H9 (cell line): ENCODE data around the gene NFASC. TPM values are rescaled to one million over a fixed set of nuclear protein-coding genes. Genes with fewer than 3 reads are reported as not detected.

Experiments
- DNase-seq: peaks from one replicate; pipeline ENCODE4 v3.0.0-alpha.2; 2017
- H2AFZ ChIP-seq: one replicate; pipeline ENCODE4 v1.6.1; 2013; ENCODE audit warnings: mild to moderate bottlenecking, low read length, control low read depth, moderate library complexity
- H2AK5ac ChIP-seq: 2 replicates; pipeline ENCODE4 v1.6.1; 2013; ENCODE audit warnings: low read length, control low read depth, mixed read lengths; ENCODE audit not compliant: insufficient read length
- H2BK120ac ChIP-seq: one replicate; pipeline ENCODE4 v1.6.1; 2013; ENCODE audit warnings: low read depth, mild to moderate bottlenecking, low read length, control low read depth, inconsistent platforms; ENCODE audit not compliant: poor library complexity, severe bottlenecking
- H2BK12ac ChIP-seq: 2 replicates; pipeline ENCODE4 v1.6.1; 2013; ENCODE audit warnings: low read length, control low read depth, mixed read lengths, low read depth; ENCODE audit not compliant: insufficient read length
- H2BK15ac ChIP-seq: 2 replicates; pipeline ENCODE4 v1.6.1; 2013; ENCODE audit warnings: low read depth, low read length, control low read depth
- H2BK20ac ChIP-seq: one replicate; pipeline ENCODE4 v1.6.1; 2013; ENCODE audit warnings: low read depth, mild to moderate bottlenecking, low read length, control low read depth, inconsistent platforms; ENCODE audit not compliant: poor library complexity, severe bottlenecking
- H2BK5ac ChIP-seq: 2 replicates; pipeline ENCODE4 v1.6.1; 2013; ENCODE audit warnings: low read length, control low read depth, mixed read lengths; ENCODE audit not compliant: insufficient read length
- H3K14ac ChIP-seq: 2 replicates; pipeline ENCODE4 v1.6.1; 2013; ENCODE audit warnings: low read length, control low read depth; ENCODE audit not compliant: insufficient read depth
- H3K18ac ChIP-seq: 2 replicates; pipeline ENCODE4 v1.6.1; 2013; ENCODE audit warnings: low read depth, mild to moderate bottlenecking, mixed read lengths, low read length, control low read depth; ENCODE audit not compliant: insufficient read length
- H3K23ac ChIP-seq: 2 replicates; pipeline ENCODE4 v1.6.1; 2013; ENCODE audit warnings: low read length, control low read depth, mixed read lengths, low read depth; ENCODE audit not compliant: insufficient read length
- H3K23me2 ChIP-seq: 2 replicates; pipeline ENCODE4 v1.6.1; 2013; ENCODE audit warnings: low read depth, mild to moderate bottlenecking, mixed read lengths, low read length, control low read depth; ENCODE audit not compliant: insufficient read length, poor library complexity, severe bottlenecking
- H3K27ac ChIP-seq: 2 replicates; pipeline ENCODE4 v1.5.1; 2013; ENCODE audit warnings: low read length, control low read depth, mixed read lengths, low read depth; ENCODE audit not compliant: insufficient read length
- H3K27me3 ChIP-seq: 2 replicates; pipeline ENCODE4 v1.6.1; 2013; ENCODE audit warnings: low read length, control low read depth, inconsistent platforms; ENCODE audit not compliant: insufficient read depth
- H3K4ac ChIP-seq: 2 replicates; pipeline ENCODE4 v1.6.1; 2013; ENCODE audit warnings: low read depth, mild to moderate bottlenecking, control low read depth, inconsistent platforms, low read length, moderate library complexity
- H3K4me1 ChIP-seq: 2 replicates; pipeline ENCODE4 v1.6.1; 2013; ENCODE audit warnings: low read length, control low read depth, inconsistent platforms; ENCODE audit not compliant: insufficient read depth
- H3K4me2 ChIP-seq: 2 replicates; pipeline ENCODE4 v1.6.1; 2013; ENCODE audit warnings: low read length, control low read depth, mixed read lengths; ENCODE audit not compliant: insufficient read length, insufficient read depth
- H3K56ac ChIP-seq: 2 replicates; pipeline ENCODE4 v1.6.1; 2013; ENCODE audit warnings: low read depth, mild to moderate bottlenecking, mixed read lengths, low read length, control low read depth; ENCODE audit not compliant: insufficient read length
- H3K79me1 ChIP-seq: 2 replicates; pipeline ENCODE4 v1.6.1; 2013; ENCODE audit warnings: low read depth, mild to moderate bottlenecking, moderate library complexity, low read length, control low read depth, inconsistent platforms; ENCODE audit not compliant: insufficient read depth, poor library complexity, severe bottlenecking
- H3K79me2 ChIP-seq: 2 replicates; pipeline ENCODE4 v1.6.1; 2013; ENCODE audit warnings: low read length, control low read depth, inconsistent platforms; ENCODE audit not compliant: insufficient read depth
- H3K9ac ChIP-seq: 2 replicates; pipeline ENCODE4 v1.6.1; 2013; ENCODE audit warnings: low read length, control low read depth, mixed read lengths; ENCODE audit not compliant: insufficient read length; ENCODE audit errors: extremely low read depth
- H3K9me3 ChIP-seq: one replicate; pipeline ENCODE4 v1.6.1; 2013; ENCODE audit warnings: low read depth, low read length, inconsistent platforms; ENCODE audit not compliant: control insufficient read depth
- H3T11ph ChIP-seq: one replicate; pipeline ENCODE4 v1.6.1; 2013; ENCODE audit warnings: mild to moderate bottlenecking, low read length, control low read depth, inconsistent platforms
- H4K20me1 ChIP-seq: one replicate; pipeline ENCODE4 v1.6.1; 2013; ENCODE audit not compliant: control insufficient read depth, insufficient read length, insufficient read depth
- H4K5ac ChIP-seq: 2 replicates; pipeline ENCODE4 v1.6.1; 2013; ENCODE audit warnings: low read depth, mild to moderate bottlenecking, mixed read lengths, low read length, control low read depth; ENCODE audit not compliant: insufficient read length
- H4K8ac ChIP-seq: replicated peaks from 2 replicates; pipeline ENCODE4 v1.6.1; 2013; ENCODE audit warnings: low read length, control low read depth, mixed read lengths, low read depth; ENCODE audit not compliant: insufficient read length
- H4K91ac ChIP-seq: 2 replicates; pipeline ENCODE4 v1.6.1; 2013; ENCODE audit warnings: low read depth, mild to moderate bottlenecking, moderate library complexity, mixed read lengths, low read length, control low read depth; ENCODE audit not compliant: insufficient read length
- H3K27ac Mint-ChIP-seq, 3 experiments: 2 replicates in 2 of 3; 3 replicates in 1 of 3; pipeline ENCODE4 v1.8.0; 2020 to 2021; ENCODE audit warnings: mixed read lengths in 3 of 3, mild to moderate bottlenecking in 1 of 3, moderate library complexity in 1 of 3
- H3K27me3 Mint-ChIP-seq: 2 replicates; pipeline ENCODE4 v1.8.0; 2021; ENCODE audit warnings: low read depth, mild to moderate bottlenecking, moderate library complexity, mixed read lengths
- H3K36me3 Mint-ChIP-seq, 3 experiments: 2 replicates in 2 of 3; 3 replicates in 1 of 3; pipeline ENCODE4 v1.8.0; 2020 to 2021; ENCODE audit warnings: low read depth in 3 of 3, mixed read lengths in 3 of 3; ENCODE audit not compliant: insufficient read depth in 1 of 3
- H3K4me1 Mint-ChIP-seq, 2 experiments: 2 replicates each; pipeline ENCODE4 v1.8.0; 2020; ENCODE audit warnings: mixed read lengths in 2 of 2
- H3K4me3 Mint-ChIP-seq, 2 experiments: 2 replicates in 1 of 2; 3 replicates in 1 of 2; pipeline ENCODE4 v1.8.0; 2020 to 2021; ENCODE audit warnings: mild to moderate bottlenecking in 2 of 2, mixed read lengths in 2 of 2, moderate library complexity in 1 of 2
- H3K9me3 Mint-ChIP-seq, 2 experiments: 2 replicates in 1 of 2; 3 replicates in 1 of 2; pipeline ENCODE4 v1.8.0; 2020; ENCODE audit warnings: mild to moderate bottlenecking in 2 of 2, mixed read lengths in 2 of 2, moderate library complexity in 1 of 2
- CTCF ChIP-seq: fragments of 200-600 bp; sonication (generic); conservative IDR thresholded peaks from 3 replicates; pipeline ENCODE4 v1.8.0; 2021; ENCODE audit warnings: antibody characterized with exemption, mild to moderate bottlenecking
- WGBS: extraction: QIAGEN DNeasy Blood & Tissue Kit; methylation state at CpG from one replicate; pipeline ENCODE4 v1.1.7; 2013; ENCODE audit warnings: missing lambda C conversion rate, low lambda C conversion rate, mixed read lengths; ENCODE audit not compliant: insufficient read length; ENCODE audit errors: extremely low coverage; 5-methylcytosine and 5-hydroxymethylcytosine counted together
- total RNA-seq: library from RNA; stranded (reverse); gene quantifications from 2 replicates; pipeline ENCODE4 v1.2.1, GENCODE V29; 2021

Gene NFASC
- total RNA-seq, 1 experiment from 2014 or later = 5.0 TPM

GRCh38 chr1:204909109-204909508 is 38.4 kb downstream of the NFASC start:
- Histone ChIP-seq H3K27ac (no peak overlapping the region), H3K23ac (no peak overlapping the region), H4K91ac (no peak overlapping the region), H3K9me3 (no peaks in the 10 kb centered on the region), H3K56ac (no peak overlapping the region), H2BK5ac (no peak overlapping the region), H3K9ac (no peak overlapping the region), H4K5ac (no peak overlapping the region), H3K23me2 (no peaks in the 10 kb centered on the region), H3T11ph (no peak overlapping the region), H4K8ac (no peak overlapping the region), H3K18ac (no peak overlapping the region), H3K14ac (no peak overlapping the region), H3K27me3 (no peaks in the 10 kb centered on the region), H2BK15ac (no peak overlapping the region), H2AFZ (no peak overlapping the region), H3K4ac (no peak overlapping the region), H2BK12ac (no peak overlapping the region), H3K79me2 (no peaks in the 10 kb centered on the region), H4K20me1 (no peaks in the 10 kb centered on the region), H2AK5ac (no peak overlapping the region), H3K4me2 (no peak overlapping the region), H2BK20ac (no peak overlapping the region), H2BK120ac (no peak overlapping the region), H3K79me1 (no peaks in the 10 kb centered on the region), H3K4me1 (no peaks in the 10 kb centered on the region)
- Mint-ChIP-seq H3K27ac (no peak overlapping the region), H3K36me3 (no peaks in the 10 kb centered on the region), H3K27me3 (no peaks in the 10 kb centered on the region; the same call in 1 of the 2 replicates), H3K9me3 (no peaks in the 10 kb centered on the region), H3K4me1 (peaks cover 5% of the 10 kb centered on the region in 2 experiments), H3K4me3 (no peak overlapping the region)
- no peak for TF ChIP-seq CTCF
- DNase-seq = no peak
- WGBS = no CpG with 5 or more reads among the region's 3 CpGs
